Stomach (tissue), 4 donors: ENCODE data around the gene ACTL7A.

ENCODE experiments used
- POLR2A ChIP-seq, 4 donors: fragments of 450-650 bp; IDR thresholded peaks; one replicate each; pipeline ENCODE4 v1.6.1; 2016; ENCODE audit warnings: antibody characterized with exemption in 4 of 4, control low read depth in 2 of 4, mild to moderate bottlenecking in 1 of 4, moderate library complexity in 1 of 4
- POLR2AphosphoS5 ChIP-seq, 3 donors: sonication (generic); formaldehyde crosslinking; IDR thresholded peaks; one replicate each; pipeline ENCODE4 v1.6.1; 2016; ENCODE audit warnings: antibody characterized with exemption in 3 of 3
- TF ChIP-seq, protein P1 (sequence below), 7 experiments: fragments of 450-650 bp in 4 of 7; fragments of 200-600 bp in 3 of 7; sonication (generic) in 3 of 7; IDR thresholded peaks; one replicate each; pipeline ENCODE4 v1.5.1; 2016 to 2019; ENCODE audit warnings: antibody characterized with exemption in 7 of 7, control low read depth in 2 of 7, mild to moderate bottlenecking in 1 of 7

- TF ChIP-seq, protein P1, sequence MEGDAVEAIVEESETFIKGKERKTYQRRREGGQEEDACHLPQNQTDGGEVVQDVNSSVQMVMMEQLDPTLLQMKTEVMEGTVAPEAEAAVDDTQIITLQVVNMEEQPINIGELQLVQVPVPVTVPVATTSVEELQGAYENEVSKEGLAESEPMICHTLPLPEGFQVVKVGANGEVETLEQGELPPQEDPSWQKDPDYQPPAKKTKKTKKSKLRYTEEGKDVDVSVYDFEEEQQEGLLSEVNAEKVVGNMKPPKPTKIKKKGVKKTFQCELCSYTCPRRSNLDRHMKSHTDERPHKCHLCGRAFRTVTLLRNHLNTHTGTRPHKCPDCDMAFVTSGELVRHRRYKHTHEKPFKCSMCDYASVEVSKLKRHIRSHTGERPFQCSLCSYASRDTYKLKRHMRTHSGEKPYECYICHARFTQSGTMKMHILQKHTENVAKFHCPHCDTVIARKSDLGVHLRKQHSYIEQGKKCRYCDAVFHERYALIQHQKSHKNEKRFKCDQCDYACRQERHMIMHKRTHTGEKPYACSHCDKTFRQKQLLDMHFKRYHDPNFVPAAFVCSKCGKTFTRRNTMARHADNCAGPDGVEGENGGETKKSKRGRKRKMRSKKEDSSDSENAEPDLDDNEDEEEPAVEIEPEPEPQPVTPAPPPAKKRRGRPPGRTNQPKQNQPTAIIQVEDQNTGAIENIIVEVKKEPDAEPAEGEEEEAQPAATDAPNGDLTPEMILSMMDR (IDR thresholded peaks at IDR 0.05) = no peak
- TF ChIP-seq POLR2A (IDR thresholded peaks at IDR 0.05) = no peak
- TF ChIP-seq POLR2AphosphoS5 (IDR thresholded peaks at IDR 0.05) = no peak
These were observed 24.0 kb upstream of the ACTL7A start for GRCh38 chr9:108838017-108838416.
